GM21619 (cell line): ENCODE measurements around the gene ARHGAP18.

Source experiments
- ATAC-seq: cut with Tn5 transposase; IDR thresholded peaks from one replicate; pipeline ENCODE4 v1.9.1; 2021; ENCODE audit not compliant: unreplicated experiment

The ARHGAP18 gene

GRCh38 chr6:129645830-129646579, 64.0 kb downstream of the ARHGAP18 start:
- ATAC-seq, result no peak

DNA sequence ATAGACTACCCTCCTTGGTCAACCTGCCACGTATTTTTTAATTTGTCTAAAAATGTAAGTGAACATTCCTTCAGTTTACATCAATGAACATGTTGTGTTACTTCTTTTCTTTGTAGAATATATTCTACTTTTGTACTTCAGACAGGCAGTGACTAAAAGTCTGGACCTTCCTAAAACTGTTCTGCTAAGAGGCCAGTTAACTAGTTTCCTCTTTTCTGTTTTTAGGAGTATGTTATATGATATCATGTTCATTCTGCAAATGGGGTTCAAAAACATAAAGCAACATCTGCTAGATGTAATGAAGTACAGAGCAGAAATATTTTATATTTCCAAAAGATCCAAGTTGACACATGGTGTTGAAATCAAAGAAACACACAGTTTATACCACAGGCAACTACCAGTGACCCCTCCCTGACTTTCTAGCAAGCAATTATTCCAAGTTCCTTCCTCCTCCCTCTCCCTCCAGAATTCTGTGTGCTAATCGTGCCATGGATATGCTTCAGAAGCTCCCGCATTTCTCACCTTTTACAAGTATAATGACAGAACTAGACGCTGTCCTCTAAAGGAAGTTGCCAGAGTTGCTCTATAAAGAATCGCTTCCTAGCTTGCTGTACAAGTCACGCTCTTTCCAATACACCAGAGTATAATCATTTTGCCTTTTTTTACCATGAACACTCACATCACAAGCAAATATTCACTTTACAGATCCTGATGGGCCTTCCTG, 64.7 kb downstream of the ARHGAP18 start:
- no peak for ATAC-seq

GRCh38 chr6:129644567-129645015, 65.4 kb downstream of the ARHGAP18 start:
- no peak for ATAC-seq

DNA sequence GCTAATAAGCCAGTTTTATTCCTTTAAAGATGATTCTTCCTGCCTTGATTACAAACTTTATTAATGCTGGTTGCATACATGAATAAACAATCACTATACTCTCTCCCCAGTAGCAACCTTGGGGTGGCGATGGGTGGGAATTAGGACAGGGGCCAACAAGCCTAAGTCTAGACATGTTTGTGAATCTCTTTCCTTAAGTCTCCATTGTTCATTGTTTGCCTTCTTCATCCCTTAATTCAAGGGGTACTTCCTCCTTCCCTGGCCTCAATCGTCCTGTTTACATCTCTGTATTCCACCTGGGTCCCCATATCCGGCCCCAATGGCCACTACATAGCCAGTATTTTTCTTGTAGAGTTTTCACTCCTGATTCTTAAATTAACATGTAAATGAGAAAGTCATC, 66.0 kb downstream of the ARHGAP18 start:
- ATAC-seq, result no peak

- ATAC-seq, result no peak
Measured at GRCh38 chr6:129643176-129643575, 66.8 kb downstream of the ARHGAP18 start.

DNA sequence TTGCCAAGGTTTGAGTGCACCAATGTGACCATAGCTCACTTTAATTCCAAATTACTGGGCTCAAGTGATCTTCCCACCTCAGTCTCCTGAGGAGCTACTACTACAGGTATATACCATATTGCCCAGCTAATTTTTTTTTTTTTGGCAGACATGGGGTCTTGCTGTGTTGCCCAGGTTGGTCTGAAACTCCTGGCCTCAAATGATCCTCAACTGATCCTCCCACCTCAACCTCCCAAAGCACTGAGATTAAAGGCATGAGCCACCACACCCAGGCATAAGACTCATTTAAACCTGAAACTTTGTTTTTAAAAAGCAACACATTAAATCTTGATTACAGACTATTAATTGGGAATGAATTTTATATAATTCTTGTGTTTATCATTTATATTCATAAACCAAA, 67.7 kb downstream of the ARHGAP18 start:
- ATAC-seq, result no peak

DNA sequence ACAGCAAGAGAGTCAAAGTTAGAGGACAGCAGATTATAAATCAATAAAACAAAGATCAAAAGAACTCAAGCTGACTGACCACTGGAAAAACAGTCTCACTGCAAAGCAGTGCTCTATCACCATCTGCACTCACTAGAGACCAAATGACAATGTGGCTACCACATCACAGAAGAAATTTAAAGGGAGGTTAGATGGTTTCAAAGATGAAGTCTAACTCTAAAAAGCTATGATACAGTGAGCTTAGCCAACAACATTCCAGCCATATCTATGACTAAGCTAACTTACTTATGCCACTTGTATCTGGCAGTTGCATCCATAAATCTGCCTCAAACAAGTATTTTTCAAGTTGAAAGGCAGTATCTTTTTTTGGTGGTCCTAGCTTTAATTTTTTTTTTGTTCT, 68.6 kb downstream of the ARHGAP18 start:
- ATAC-seq, result no peak

DNA sequence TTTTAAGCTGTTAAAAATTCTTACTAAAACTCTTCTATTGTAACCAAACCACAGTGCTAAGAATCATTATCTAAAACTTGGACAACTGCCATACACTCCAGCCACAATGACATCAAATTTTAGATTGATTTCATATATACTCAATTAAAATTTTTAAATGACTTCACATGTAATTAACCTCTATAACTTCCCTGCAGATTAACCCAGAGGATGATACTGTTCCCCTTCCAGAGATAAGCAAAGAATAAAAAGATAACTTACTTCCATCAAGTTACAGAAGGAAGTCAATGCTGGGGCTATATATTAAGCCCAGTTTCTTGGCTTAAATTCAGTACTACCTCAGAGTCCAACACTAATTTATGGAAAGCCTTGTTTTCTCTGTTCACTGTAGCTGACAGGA, 71.3 kb downstream of the ARHGAP18 start:
- ATAC-seq, result no peak

DNA sequence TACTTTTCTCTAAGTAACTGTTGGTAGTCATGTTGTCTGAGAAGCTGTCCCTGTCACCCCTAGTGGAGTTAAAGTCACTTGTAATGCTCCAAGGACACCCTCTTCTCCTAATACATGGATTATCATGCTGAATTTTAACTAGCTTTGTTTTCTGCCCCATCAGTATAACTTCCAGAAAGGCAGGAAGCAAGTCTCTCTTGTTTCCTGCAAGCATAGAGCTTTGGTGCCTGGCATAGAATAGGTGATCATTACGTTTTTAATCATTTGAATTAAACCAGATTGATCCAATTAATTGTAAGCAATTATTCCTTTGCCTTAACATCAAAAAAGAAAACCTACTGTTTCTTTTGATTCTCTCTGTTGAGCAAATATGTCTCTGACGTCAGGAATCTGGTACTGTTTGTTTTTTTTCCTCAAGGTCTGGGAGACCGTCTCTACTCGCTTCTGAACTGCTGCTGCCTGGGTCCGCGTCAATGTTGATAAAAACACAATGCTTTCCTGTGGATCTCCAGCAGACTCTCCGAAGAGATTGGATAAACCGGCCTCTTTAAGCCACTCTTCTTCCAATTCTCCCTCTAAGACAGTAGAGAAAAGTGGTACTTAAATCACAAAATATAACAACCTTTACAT, 71.8 kb downstream of the ARHGAP18 start:
- ATAC-seq, result no peak

DNA sequence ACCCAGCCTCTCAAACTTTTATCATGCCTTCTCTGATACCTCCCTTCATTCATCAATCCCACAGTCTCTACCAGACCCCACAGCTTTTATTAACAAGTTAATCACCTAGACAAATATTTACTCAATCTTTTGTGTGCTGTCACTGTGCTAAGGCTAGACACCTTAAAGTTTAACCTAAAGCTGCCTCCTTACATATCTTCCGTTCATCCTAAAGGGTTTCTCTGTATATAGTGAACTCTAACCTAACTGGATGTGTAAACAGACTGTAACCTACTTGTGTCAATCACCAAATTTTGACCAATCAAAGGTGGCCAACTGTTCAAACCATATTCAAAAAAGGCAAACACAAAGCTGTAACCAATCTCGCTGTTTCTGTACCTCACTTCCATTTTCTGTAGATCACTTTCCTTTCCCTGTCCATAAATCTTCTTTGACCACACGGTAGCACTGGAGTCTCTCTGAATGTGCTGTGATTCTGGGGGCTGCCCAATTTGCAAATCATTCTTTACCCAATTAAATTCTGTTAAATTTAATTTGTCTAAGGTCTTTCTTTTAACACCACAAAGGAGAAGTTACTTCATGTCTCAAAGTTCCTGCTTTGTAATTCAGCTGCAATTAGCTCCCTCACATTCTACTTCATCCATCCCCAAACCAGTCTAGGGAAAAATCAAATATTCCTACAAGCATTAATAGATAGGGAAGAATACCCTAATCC, 72.5 kb downstream of the ARHGAP18 start:
- no peak for ATAC-seq

DNA sequence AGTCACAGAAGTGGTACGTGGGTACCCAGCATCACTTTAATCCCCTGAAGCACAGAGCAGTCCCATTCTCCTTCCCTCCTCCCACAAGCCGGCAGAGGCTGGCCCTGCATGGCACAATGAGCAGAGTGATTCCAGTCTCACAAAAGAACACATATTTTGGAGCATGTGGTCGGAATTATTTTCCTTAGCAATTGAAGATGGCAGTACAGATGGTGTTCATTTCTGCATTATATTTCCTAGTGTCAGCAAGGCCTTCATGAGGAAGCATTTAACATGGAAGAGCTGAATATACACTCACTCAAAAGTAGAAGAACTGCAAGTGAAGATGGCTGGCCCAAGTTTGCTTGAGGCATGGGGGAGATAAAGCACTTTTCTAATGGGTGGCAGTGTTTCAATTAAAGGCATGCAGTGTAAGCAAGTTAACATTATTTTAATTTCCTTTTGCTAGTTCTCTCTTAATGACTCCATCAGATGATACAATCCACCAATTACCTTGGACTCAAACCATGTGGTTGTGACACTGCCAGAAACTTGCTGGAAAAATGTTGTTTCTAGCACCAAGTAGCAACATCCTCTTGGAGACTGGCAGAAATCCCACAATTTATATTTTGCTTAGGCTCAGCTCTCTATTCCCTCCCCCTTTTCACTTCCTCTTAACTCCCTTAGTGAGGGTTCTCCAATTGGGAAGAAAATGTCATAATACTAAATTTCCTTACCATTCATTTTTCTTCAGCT, 74.4 kb downstream of the ARHGAP18 start:
- no peak for ATAC-seq

- ATAC-seq, result no peak
Measured at GRCh38 chr6:129634411-129635230, 75.4 kb downstream of the ARHGAP18 start.

DNA sequence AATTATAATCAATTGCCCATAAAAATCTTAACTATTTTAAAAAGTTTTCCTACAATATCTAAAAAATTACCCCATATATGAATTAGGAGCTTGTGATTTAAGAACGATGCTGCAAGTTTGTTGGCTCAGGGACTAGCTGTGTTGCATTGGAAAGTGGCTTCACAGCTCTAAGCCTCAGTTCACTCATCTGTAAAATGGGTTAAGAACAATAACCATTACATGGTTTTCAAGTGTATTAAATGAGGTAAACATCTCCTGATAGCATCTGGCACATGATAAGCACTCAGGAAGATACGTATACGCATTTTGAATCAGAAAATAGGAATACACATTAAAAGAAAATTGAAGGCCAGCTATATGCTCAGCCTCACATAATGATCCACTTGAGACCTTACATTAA, 76.4 kb downstream of the ARHGAP18 start:
- ATAC-seq, result no peak

GRCh38 chr6:129632172-129632613, 77.8 kb downstream of the ARHGAP18 start:
- no peak for ATAC-seq

DNA sequence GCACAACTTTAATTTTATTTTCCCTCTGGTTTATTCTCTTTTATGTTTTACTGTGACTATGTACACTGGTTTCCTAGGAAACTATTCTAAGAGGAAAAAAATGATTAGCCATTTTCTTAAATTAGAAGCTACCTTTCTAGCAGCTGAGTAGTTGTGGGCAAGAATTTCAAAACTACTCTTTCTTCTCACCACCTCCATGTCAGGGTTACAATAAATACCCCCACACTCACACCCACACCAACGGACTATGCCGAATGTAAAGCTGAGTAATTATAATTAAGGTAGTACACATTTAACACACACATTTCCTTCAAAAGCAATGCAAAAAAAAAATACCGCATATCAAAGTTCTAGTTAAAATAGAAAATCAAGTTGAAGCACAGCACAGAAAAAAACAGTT, 78.9 kb downstream of the ARHGAP18 start:
- ATAC-seq, result no peak

DNA sequence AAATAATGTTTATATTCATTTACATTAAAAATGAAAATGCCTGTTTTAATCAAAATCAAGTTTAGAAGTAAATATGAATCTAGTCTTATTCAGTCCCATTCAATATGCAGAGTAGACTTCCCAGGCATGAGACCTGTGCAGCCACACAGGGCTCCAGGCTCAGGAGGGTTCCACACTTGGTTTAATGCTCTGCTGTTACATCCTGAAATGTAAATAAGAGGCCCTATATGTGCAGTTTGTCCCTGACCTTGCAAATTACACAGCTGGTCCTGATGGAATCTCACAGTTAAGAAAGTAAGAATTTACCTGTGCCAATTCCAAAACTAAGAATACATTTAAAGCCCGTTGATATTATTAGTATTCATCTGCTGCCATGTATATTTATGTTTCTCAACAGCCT, 79.4 kb downstream of the ARHGAP18 start:
- no peak for ATAC-seq

- no peak for ATAC-seq
Measured at GRCh38 chr6:129628101-129628815, 81.7 kb downstream of the ARHGAP18 start.

- no peak for ATAC-seq
Measured at GRCh38 chr6:129624488-129624887, 85.5 kb downstream of the ARHGAP18 start.
